GM19023 (cell line): ENCODE measurements around the gene ITGBL1.

Experiments
- ATAC-seq: cut with Tn5 transposase; IDR thresholded peaks from one replicate; pipeline ENCODE4 v1.9.1; 2021; ENCODE audit warnings: mild to moderate bottlenecking, moderate library complexity; ENCODE audit not compliant: unreplicated experiment

The ITGBL1 gene

DNA sequence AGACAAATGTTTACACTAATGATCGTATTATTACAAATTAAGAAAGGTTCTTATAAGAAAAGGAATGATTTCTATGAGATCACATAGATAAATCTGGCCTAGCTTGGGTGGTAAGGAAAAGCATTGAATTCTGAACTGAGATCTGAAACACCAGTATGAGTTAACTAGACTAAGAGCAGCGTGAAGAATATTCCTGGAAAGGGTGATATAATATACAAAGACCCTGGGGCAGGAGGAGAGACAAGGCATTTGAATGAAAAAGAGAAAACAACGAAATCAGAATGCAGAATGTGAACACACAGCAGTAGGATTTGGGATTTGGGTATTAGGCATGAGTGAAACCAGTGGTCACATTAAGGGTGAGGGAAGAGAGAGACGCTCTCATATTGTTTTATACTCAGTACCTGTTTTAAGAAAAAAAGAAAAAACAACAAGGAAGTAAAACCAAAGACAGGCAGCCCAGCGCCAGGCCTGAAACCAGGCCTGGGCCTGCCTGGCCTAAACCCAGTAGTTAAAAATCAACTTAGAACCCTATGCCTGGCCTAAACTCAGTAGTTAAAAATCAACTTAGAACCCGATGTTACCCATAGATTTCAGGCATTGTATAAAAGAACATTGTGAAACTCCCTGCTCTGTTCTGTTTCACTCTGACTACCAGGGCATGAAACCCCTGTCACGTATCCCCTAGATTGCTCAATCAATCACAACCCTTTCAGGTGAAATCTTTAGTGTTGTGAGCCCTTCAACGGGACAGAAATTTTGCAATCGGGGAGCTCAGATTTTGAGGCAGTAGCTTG lies 287.1 kb downstream of the ITGBL1 start:
- ATAC-seq = peak; percentile 94

DNA sequence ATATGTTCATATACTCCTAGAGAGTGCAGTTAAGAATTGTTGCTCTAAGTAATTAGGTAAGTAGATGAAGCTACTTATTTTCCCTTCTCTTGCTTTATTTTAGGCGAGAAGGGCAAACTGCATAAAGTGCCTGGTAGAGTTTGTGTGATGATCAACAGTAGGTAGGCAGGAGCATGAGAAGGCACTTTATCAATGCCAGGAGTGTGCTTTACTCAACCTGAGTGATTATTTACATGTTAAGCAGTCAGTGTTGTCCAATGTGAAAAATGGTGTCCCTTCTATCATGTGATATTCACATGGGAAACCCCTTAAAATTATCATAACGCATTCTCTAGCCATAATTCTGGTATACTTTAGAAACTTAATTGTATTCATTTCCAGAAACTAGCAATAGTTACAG lies 294.0 kb downstream of the ITGBL1 start:
- ATAC-seq = no peak

DNA sequence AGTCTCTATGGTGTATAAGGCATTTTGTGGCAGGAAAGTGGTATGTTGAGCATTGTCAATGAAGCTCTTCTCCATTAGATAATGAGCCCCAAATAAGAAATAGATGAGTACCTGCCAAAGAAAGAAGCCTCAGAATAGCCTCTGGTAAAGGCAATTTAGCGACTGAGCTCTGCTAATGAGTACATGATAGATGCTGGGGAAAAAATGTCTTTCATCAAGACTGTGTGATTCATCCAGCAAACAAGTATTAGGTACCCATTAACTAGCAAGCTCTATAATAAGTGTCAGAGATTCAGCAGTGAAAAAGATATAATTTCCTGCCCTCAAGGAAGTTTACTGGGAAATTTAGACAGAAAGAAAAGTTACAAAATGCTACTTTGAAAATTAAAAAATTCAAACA lies 294.6 kb downstream of the ITGBL1 start:
- no peak for ATAC-seq

DNA sequence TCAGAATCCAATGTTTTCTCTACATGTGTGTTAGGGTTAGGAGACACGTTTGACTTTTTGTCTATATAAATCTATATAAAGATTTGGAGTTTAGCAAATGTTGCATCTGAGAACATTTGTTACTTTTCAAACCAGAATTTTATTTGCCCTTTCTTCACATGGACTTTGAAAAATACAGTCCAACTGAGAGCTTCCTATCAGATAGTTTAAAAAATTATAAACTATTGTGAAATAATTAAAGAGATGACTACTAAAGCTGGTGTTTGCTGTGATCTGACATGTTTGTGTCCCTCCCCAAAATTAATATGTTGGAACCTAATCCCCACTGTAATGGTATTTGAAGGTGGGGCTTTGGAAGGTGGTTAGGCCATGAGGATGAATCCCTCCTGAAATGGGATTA lies 297.1 kb downstream of the ITGBL1 start:
- ATAC-seq = no peak

DNA sequence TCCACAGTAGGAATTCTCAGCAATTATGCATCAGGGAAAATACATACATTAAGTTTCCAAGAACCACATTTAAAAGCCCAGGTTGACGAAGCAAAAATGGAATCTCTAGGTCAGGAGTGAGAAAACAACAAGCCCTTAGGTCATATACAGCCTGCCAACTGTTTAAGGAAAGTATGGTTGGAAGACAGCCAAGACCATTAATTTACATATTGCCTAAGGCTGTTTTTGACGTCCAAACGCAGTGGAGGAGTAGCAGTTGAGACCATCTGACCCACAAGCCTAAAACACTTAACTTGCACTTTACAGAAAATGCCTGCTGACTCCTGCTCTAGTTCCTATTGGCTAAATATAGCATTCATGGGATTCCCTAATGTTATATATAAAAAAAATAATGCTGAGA lies 299.0 kb downstream of the ITGBL1 start:
- ATAC-seq = no peak

DNA sequence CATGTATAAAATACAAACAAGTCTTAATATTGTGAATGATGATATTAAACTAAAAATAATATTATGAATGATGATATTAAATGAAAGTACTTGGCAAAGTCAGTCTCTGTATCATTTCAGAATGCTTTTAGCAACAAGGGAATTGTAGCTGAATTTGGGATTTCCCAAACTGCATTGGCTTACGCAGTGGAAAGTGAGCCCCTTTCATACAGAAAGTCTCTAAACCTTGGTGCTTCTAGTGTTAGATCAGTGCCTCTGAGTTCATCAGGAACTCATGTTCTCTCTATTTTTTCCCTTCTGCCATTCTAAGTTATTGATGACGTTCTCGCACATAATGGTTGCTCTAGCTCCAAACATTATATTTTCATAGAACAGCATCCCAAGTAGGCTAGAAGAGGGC lies 300.0 kb downstream of the ITGBL1 start:
- ATAC-seq = no peak

DNA sequence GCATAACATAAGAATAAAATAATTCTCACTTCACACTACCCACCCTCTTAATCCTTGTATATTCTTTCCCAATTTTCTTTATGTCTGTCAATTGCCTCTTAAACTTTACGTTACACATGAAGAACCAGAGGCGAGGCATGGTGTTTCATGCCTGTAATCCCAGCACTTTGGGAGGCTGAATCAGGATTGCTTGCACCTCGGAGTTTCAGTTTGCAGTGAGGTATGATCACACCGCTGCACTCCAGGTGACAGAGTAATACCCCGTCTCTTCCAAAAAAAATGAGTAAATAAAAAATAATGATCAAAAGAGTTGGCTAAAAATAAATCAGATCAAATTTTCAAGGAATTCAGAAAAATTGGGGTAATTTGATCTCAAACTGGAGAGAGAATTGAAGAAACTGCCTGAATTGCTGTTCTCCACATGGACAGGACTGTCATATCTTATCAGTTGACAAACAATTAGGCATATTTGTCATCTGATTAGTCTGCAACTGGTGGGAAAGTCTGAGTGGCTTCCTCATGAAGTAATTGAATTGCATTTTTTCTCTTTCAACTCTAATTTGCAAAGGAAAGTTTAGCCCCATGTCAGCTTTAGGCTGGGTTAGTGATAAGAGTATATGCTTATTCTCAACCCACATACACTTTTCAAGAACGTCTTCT lies 302.9 kb downstream of the ITGBL1 start:
- no peak for ATAC-seq

DNA sequence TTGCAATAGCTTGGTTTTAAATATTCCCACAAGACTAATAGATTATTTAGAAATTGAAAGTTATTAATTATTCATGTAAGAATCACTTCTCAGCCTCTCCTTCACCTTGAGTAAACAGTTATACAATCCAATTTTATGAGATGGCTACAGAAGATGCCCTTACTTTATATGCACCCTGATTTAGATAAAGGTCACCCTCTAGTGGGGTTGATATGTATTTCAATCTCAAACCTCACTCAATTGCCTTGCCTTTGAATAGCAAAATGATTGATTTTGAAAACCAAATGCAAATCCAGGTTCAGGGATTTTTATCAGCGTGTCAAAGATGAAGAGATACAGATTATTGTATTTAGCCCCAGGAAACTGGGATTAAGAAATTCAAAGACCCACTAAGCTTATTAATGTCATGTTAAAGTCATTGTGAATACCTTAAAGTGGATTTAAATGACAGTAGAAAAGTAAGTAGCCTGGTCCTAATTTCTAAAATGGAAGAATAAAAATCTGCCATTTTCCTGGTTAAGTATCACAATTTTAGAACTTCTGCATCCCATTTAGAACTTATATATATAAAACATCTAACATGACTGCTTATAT lies 305.1 kb downstream of the ITGBL1 start:
- no peak for ATAC-seq

DNA sequence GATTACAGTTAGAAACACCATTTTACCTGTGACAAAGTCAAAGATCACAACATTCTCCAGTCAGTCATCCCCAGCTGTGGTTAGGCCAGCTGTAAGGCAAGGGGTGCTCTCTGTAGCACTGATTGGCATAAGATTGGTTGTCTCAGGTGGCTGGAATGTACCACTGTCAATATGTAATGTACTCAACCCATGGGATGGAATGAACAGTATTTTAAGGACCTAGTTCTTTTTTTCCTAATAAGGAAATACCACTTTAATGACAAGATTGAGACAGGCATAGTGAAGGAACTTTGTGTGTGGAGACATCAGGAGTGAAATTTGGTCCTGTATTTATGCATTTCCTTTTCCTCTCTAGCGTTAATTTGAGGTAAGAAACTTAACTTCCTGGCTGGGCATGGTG lies 310.7 kb downstream of the ITGBL1 start:
- ATAC-seq = no peak
